Nephron (organoid): Measurements from ENCODE around the gene RNASE13.

Experiments
- H3K27ac Mint-ChIP-seq, 3 experiments: 2 replicates each; pipeline ENCODE4 v1.8.0; 2020; ENCODE audit warnings: mixed read lengths in 3 of 3, mild to moderate bottlenecking in 2 of 3, moderate library complexity in 1 of 3
- H3K27me3 Mint-ChIP-seq: 2 replicates; pipeline ENCODE4 v1.8.0; 2021; ENCODE audit warnings: low read depth, mild to moderate bottlenecking, moderate library complexity, mixed read lengths
- H3K36me3 Mint-ChIP-seq: 2 replicates; pipeline ENCODE4 v1.8.0; 2020; ENCODE audit warnings: low read depth, mixed read lengths
- H3K4me1 Mint-ChIP-seq: 2 replicates; pipeline ENCODE4 v1.8.0; 2020; ENCODE audit warnings: mixed read lengths
- H3K4me3 Mint-ChIP-seq, 3 experiments: 2 replicates each; pipeline ENCODE4 v1.8.0; 2020; ENCODE audit warnings: mild to moderate bottlenecking in 3 of 3, mixed read lengths in 3 of 3, moderate library complexity in 2 of 3
- H3K9me3 Mint-ChIP-seq: 2 replicates; pipeline ENCODE4 v1.8.0; 2020; ENCODE audit warnings: mixed read lengths
- CTCF ChIP-seq, 3 experiments: fragments of 200-600 bp; sonication (generic); IDR thresholded peaks; one replicate each; pipeline ENCODE4 v1.5.0; 2021; ENCODE audit warnings: antibody characterized with exemption in 3 of 3; ENCODE audit not compliant: unreplicated experiment in 3 of 3

Gene RNASE13

GRCh38 chr14:21078287-21078686, 43.7 kb upstream of the RNASE13 start:
- H3K4me1 Mint-ChIP-seq, result peaks cover 12% of the 10 kb centered on the region
- no peak for TF ChIP-seq CTCF (IDR thresholded peaks at IDR 0.05; ENCODE audit: unreplicated experiment in 3 of 3)
- no peaks in the 10 kb centered on the region for H3K27me3 Mint-ChIP-seq
- peaks cover 82% of the 10 kb centered on the region for H3K36me3 Mint-ChIP-seq
- no peak overlapping the region for H3K4me3 Mint-ChIP-seq
- H3K9me3 Mint-ChIP-seq, result no peaks in the 10 kb centered on the region
- H3K27ac Mint-ChIP-seq, result no peak overlapping the region

DNA sequence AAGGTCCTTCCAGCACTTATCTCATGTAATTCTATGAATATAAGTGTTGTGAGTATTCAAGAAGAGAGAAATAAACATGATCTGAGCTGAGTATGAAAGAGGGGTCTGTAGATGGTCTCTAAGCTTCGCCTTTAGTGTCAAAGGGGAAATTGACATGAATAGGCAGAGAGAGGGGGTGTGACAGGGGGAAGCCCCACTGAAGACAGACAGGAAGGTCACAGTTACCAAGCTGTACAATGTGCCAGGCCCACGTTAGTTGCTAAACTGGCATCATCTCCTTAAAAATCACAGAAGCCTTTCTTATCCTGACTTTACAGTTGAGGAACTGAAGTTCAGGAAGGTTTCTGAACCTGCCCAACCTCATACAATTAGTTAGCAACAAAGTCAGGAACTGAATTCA, 43.1 kb upstream of the RNASE13 start:
- H3K4me1 Mint-ChIP-seq, result peaks cover 15% of the 10 kb centered on the region
- H3K4me3 Mint-ChIP-seq, result no peak overlapping the region
- peak overlapping the region in 1 of 3 experiments; percentile 11 for H3K27ac Mint-ChIP-seq
- no peak for TF ChIP-seq CTCF (IDR thresholded peaks at IDR 0.05; ENCODE audit: unreplicated experiment in 3 of 3)
- H3K9me3 Mint-ChIP-seq, result no peaks in the 10 kb centered on the region
- H3K27me3 Mint-ChIP-seq, result no peaks in the 10 kb centered on the region
- H3K36me3 Mint-ChIP-seq, result peaks cover 80% of the 10 kb centered on the region

- Mint-ChIP-seq H3K27me3 (no peaks in the 10 kb centered on the region), H3K36me3 (peaks cover 77% of the 10 kb centered on the region), H3K4me3 (peak overlapping the region in 2 of 3 experiments; percentile 1 to 34), H3K9me3 (no peaks in the 10 kb centered on the region), H3K4me1 (peaks cover 27% of the 10 kb centered on the region), H3K27ac (peak overlapping the region; percentile 5 to 23 (median 5))
- no peak for TF ChIP-seq CTCF (IDR thresholded peaks at IDR 0.05; ENCODE audit: unreplicated experiment in 3 of 3)
These were observed 41.3 kb upstream of the RNASE13 start for GRCh38 chr14:21075719-21076437.

DNA sequence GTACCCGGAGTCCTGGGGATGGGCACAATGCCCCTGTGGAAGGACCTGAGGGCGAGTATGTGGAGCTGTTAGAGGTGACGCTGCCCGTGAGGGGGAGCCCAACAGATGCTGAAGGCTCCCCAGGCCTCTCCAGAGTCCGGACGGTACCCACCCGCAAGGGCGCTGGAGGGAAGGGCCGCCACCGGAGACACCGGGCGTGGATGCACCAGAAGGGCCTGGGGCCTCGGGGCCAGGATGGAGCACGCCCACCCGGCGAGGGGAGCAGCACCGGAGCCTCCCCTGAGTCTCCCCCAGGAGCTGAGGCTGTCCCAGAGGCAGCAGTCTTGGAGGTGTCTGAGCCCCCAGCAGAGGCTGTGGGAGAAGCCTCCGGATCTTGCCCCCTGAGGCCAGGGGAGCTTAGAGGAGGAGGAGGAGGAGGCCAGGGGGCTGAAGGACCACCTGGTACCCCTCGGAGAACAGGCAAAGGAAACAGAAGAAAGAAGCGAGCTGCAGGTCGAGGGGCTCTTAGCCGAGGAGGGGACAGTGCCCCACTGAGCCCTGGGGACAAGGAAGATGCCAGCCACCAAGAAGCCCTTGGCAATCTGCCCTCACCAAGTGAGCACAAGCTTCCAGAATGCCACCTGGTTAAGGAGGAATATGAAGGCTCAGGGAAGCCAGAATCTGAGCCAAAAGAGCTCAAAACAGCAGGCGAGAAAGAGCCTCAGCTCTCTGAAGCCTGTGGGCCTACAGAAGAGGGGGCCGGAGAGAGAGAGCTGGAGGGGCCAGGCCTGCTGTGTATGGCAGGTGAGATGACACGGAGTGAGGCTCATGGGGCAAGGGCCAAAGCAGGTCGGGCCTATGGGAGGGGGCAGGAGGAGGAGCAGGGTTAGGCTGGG, 40.0 kb upstream of the RNASE13 start:
- Mint-ChIP-seq H3K9me3 (no peaks in the 10 kb centered on the region), H3K4me1 (peaks cover 27% of the 10 kb centered on the region)
- TF ChIP-seq CTCF (IDR thresholded peaks at IDR 0.05; ENCODE audit: unreplicated experiment in 3 of 3), result no peak

GRCh38 chr14:21073921-21074320, 39.3 kb upstream of the RNASE13 start:
- no peak for TF ChIP-seq CTCF (IDR thresholded peaks at IDR 0.05; ENCODE audit: unreplicated experiment in 3 of 3)
- H3K36me3 Mint-ChIP-seq, result peaks cover 60% of the 10 kb centered on the region
- H3K27me3 Mint-ChIP-seq, result peaks cover 5% of the 10 kb centered on the region
- H3K4me3 Mint-ChIP-seq, result peak overlapping the region; percentile 51 to 60 (median 56)
- peak overlapping the region; percentile 64 to 99 (median 73) for H3K27ac Mint-ChIP-seq
- H3K9me3 Mint-ChIP-seq, result no peaks in the 10 kb centered on the region
- H3K4me1 Mint-ChIP-seq, result peaks cover 27% of the 10 kb centered on the region

More for the DNA sequence above, 40.0 kb upstream of the RNASE13 start:
- Mint-ChIP-seq H3K27ac (no peak overlapping the region), H3K4me3 (no peak overlapping the region), H3K36me3 (peaks cover 67% of the 10 kb centered on the region), H3K27me3 (peaks cover under 1% of the 10 kb centered on the region)
